B cell (primary cell): Measurements from ENCODE around the gene MREG. TPM values are rescaled to one million over a fixed set of nuclear protein-coding genes. Genes with fewer than 3 reads are reported as not detected.

ENCODE experiments used
- ATAC-seq: fragments of 200-7000 bp; cut with Tn5 transposase; one replicate; pipeline ENCODE4 v1.10.0; 2021; ENCODE audit warnings: low read depth, mild to moderate bottlenecking, moderate number of reproducible peaks, moderate library complexity
- CTCF ChIA-PET: fragments of 350-600 bp; sonication (Branson Sonifier 250); formaldehyde crosslinking; loops from one replicate; lab custom pipeline; 2021; ENCODE audit warnings: antibody characterized with exemption, inconsistent platforms; lab: Charles Lee
- POLR2A ChIA-PET: fragments of 350-600 bp; sonication (Branson Sonifier 250); formaldehyde crosslinking; loops from one replicate; lab custom pipeline; 2021; ENCODE audit warnings: antibody characterized with exemption; lab: Charles Lee
- DNase-seq: peaks from one replicate; pipeline ENCODE4 v3.0.0; 2013
- H2AFZ ChIP-seq: 2 replicates; pipeline ENCODE4 v1.6.1; 2012; ENCODE audit warnings: mild to moderate bottlenecking, low read depth, low read length; ENCODE audit not compliant: insufficient read depth, poor library complexity, severe bottlenecking
- H3K27ac ChIP-seq, 2 donors: 1 replicate in 1 of 2; 2 replicates in 1 of 2; pipeline ENCODE4 v1.5.1; 2012 to 2013; ENCODE audit warnings: low read length in 2 of 2, mild to moderate bottlenecking in 2 of 2, moderate library complexity in 1 of 2
- H3K27me3 ChIP-seq, 4 experiments: fragments of 200-600 bp in 1 of 4; sonication (generic) in 1 of 4; replicated peaks in 1 of 4; 1 replicate in 2 of 4; 2 replicates in 2 of 4; pipeline versions ENCODE4 v1.6.1 to v1.7.0; 2013 to 2016; ENCODE audit warnings: low read length in 3 of 4, mild to moderate bottlenecking in 2 of 4, mixed read lengths in 1 of 4, moderate library complexity in 1 of 4; ENCODE audit not compliant: insufficient read depth in 4 of 4, control insufficient read depth in 3 of 4; ENCODE audit errors: control extremely low read depth in 1 of 4
- H3K36me3 ChIP-seq, 2 experiments: replicated peaks in 1 of 2; 1 replicate in 1 of 2; 2 replicates in 1 of 2; pipeline versions ENCODE4 v1.6.1 to v1.7.1; 2013; ENCODE audit warnings: low read length in 1 of 2; ENCODE audit not compliant: insufficient read depth in 2 of 2, control insufficient read depth in 1 of 2; ENCODE audit errors: control extremely low read depth in 1 of 2, extremely low read depth in 1 of 2
- H3K4me1 ChIP-seq, 2 donors: fragments of 200-600 bp in 1 of 2; sonication (generic) in 1 of 2; 1 replicate in 1 of 2; 2 replicates in 1 of 2; pipeline versions ENCODE4 v1.5.1 to v1.6.1; 2013 to 2017; ENCODE audit warnings: low read length in 2 of 2; ENCODE audit not compliant: control insufficient read depth in 2 of 2, insufficient read depth in 2 of 2
- H3K4me2 ChIP-seq: replicated peaks from 2 replicates; pipeline ENCODE3; 2012; ENCODE audit warnings: mild to moderate bottlenecking, low read depth, low read length; ENCODE audit not compliant: poor library complexity, severe bottlenecking
- H3K4me3 ChIP-seq, 5 experiments: fragments of 200-600 bp in 1 of 5; sonication (generic) in 1 of 5; 1 replicate in 3 of 5; 2 replicates in 2 of 5; pipeline versions ENCODE4 v1.5.1 to v1.7.0; 2011 to 2016; ENCODE audit warnings: low read length in 4 of 5, mild to moderate bottlenecking in 4 of 5, low read depth in 2 of 5, control low read depth in 1 of 5, moderate library complexity in 1 of 5; ENCODE audit not compliant: insufficient read depth in 1 of 5; ENCODE audit errors: control extremely low read depth in 1 of 5, extremely low read depth in 1 of 5
- H3K79me2 ChIP-seq: fragments of 200-600 bp; sonication (generic); one replicate; pipeline ENCODE4 v1.6.0; 2016; ENCODE audit warnings: low read length; ENCODE audit not compliant: control insufficient read depth, insufficient read depth
- H3K9ac ChIP-seq: fragments of 200-600 bp; sonication (generic); 2 replicates; pipeline ENCODE4 v1.6.1; 2017; ENCODE audit warnings: mild to moderate bottlenecking, low read length, moderate library complexity
- H3K9me3 ChIP-seq, 3 donors: one replicate each; pipeline versions ENCODE4 v1.6.1 to v1.7.1; 2013; ENCODE audit warnings: low read length in 2 of 3; ENCODE audit not compliant: control insufficient read depth in 2 of 3, insufficient read depth in 1 of 3; ENCODE audit errors: control extremely low read depth in 1 of 3
- H4K20me1 ChIP-seq: 2 replicates; pipeline ENCODE4 v1.6.0; 2012; ENCODE audit warnings: mild to moderate bottlenecking, low read length; ENCODE audit not compliant: insufficient read depth, control insufficient read depth, poor library complexity, severe bottlenecking
- H3K27ac Mint-ChIP-seq: one replicate; pipeline ENCODE4 v1.8.0; 2021; ENCODE audit warnings: mixed read lengths
- H3K27me3 Mint-ChIP-seq: one replicate; pipeline ENCODE4 v1.8.0; 2021; ENCODE audit warnings: mixed read lengths
- H3K4me1 Mint-ChIP-seq: one replicate; pipeline ENCODE4 v1.8.0; 2021; ENCODE audit warnings: mixed read lengths
- H3K4me3 Mint-ChIP-seq: one replicate; pipeline ENCODE4 v1.8.0; 2021; ENCODE audit warnings: mixed read lengths
- H3K9me3 Mint-ChIP-seq: one replicate; pipeline ENCODE4 v1.8.0; 2022; ENCODE audit warnings: mixed read lengths; ENCODE audit not compliant: insufficient read depth
- CTCF ChIP-seq: fragments of 200-600 bp; IDR thresholded peaks from one replicate; pipeline ENCODE4 v1.8.0; 2022; ENCODE audit warnings: antibody characterized with exemption, mild to moderate bottlenecking
- EZH2 ChIP-seq: IDR thresholded peaks from 2 replicates; pipeline ENCODE4 v1.6.1; 2012; ENCODE audit warnings: borderline replicate concordance, low read depth, mild to moderate bottlenecking, moderate library complexity, low read length; ENCODE audit not compliant: insufficient read depth, poor library complexity, severe bottlenecking
- WGBS: methylation state at CpG from one replicate; pipeline ENCODE4 v1.1.5; 2013; ENCODE audit warnings: missing lambda C conversion rate; ENCODE audit not compliant: insufficient coverage; 5-methylcytosine and 5-hydroxymethylcytosine counted together
- intact Hi-C: fragments of 100-400 bp; cut with micrococcal nuclease; formaldehyde crosslinking; loops from one replicate; pipeline ENCODE4 v1.10.0; 2022
- polyA plus RNA-seq: library from polyadenylated mRNA; depleted of rRNA; stranded (reverse); fragments of >200 nt; gene quantifications from 2 replicates; pipeline ENCODE4 v1.2.3, GENCODE V29; 2012
- total RNA-seq, 2 donors: library from RNA; stranded (reverse); fragments of 120-200 nt in 1 of 2; gene quantifications; 1 replicate in 1 of 2; 2 replicates in 1 of 2; pipeline versions ENCODE4 v1.2.3 to v1.2.4, GENCODE V29; 2013 to 2022

MREG gene
- total and polyA plus RNA-seq, 2 donors (not counting 1 experiment from before 2014, with no cell fraction given), result 2.1 to 5.7 TPM

DNA sequence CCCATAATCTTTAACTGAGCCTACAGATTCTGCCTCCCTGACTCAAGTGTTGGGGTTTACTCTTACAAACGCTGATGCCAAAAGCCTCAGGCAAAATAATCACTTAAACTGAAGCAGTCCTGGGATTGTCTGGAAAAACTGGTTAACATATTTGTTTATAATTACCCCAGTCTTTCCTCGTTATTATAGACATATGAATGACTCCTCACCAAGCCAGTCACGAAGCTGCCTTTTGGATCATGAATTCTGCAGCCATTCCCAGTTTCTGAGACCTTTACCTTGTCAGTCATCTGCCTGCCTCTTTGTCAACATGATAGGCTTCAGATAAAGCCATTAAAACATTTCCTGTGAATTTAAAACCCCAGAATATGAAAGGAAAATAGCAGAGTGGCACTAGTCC lies 46.4 kb downstream of the MREG start:
- Mint-ChIP-seq H3K27me3 (no peaks in the 10 kb centered on the region), H3K4me3 (no peak overlapping the region), H3K4me1 (peaks cover 20% of the 10 kb centered on the region), H3K9me3 (no peaks in the 10 kb centered on the region), H3K27ac (no peak overlapping the region)
- 100% methylated on average over 1 of the region's 3 CpGs for WGBS
- TF ChIP-seq EZH2 (no peak), CTCF (no peak)
- H2AFZ ChIP-seq, result no peak overlapping the region
- H3K9me3 ChIP-seq, result no peaks in the 10 kb centered on the region
- CTCF ChIA-PET, result no interaction called here
- ATAC-seq, result no peak
- no peak overlapping the region for H3K4me2 ChIP-seq
- intact Hi-C loops, result no loop called here
- no peaks in the 10 kb centered on the region for H4K20me1 ChIP-seq
- H3K4me1 ChIP-seq, result peaks cover 8 to 12% of the 10 kb centered on the region in 2 donors
- POLR2A ChIA-PET, result no interaction called here
- H3K27ac ChIP-seq, result no peak overlapping the region
- DNase-seq, result no peak
- no peaks in the 10 kb centered on the region for H3K27me3 ChIP-seq
- peaks cover 3% of the 10 kb centered on the region for H3K79me2 ChIP-seq
- H3K4me3 ChIP-seq, result no peak overlapping the region
- H3K9ac ChIP-seq, result no peak overlapping the region
- no peaks in the 10 kb centered on the region for H3K36me3 ChIP-seq

DNA sequence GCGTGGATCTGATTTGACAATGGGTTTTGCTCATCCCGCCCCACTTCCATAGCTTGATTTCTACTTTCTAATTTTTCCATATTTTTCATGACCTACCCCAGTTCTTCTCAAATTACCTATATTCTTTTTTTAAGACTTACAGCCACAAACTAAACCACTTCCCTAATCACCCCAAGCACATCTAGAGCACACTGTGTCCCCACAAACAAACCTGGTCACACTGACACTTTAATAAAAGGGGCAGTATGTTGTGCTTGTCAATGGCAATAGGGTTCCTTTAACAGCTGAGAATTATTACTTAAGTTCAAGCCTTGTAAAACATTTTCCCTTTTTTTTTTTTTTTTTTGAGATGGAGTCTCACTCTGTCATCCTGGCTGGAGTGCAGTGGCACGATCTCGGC lies 47.1 kb downstream of the MREG start:
- H3K27ac Mint-ChIP-seq, result no peak overlapping the region
- ATAC-seq, result no peak
- peaks cover 20% of the 10 kb centered on the region for H3K4me1 Mint-ChIP-seq
- Histone ChIP-seq H3K9ac (no peak overlapping the region), H3K79me2 (peaks cover 3% of the 10 kb centered on the region), H3K4me3 (no peak overlapping the region), H3K27ac (no peak overlapping the region), H3K4me2 (no peak overlapping the region), H2AFZ (no peak overlapping the region), H3K36me3 (no peaks in the 10 kb centered on the region), H4K20me1 (no peaks in the 10 kb centered on the region), H3K27me3 (no peaks in the 10 kb centered on the region), H3K4me1 (peaks cover 8 to 12% of the 10 kb centered on the region in 2 donors), H3K9me3 (no peaks in the 10 kb centered on the region)
- no peaks in the 10 kb centered on the region for H3K27me3 Mint-ChIP-seq
- WGBS, result 0% methylated on average over 1 of the region's 4 CpGs
- DNase-seq, result no peak
- intact Hi-C loops, result no loop called here
- ChIA-PET POLR2A (no interaction called here), CTCF (interaction anchor here (1.0 kb wide), 1 partner anchor 57 kb away, joined by 3 read pairs; no protein-coding TSS in a partner anchor)
- no peak for TF ChIP-seq EZH2
- no peak for TF ChIP-seq CTCF
- no peak overlapping the region for H3K4me3 Mint-ChIP-seq
- no peaks in the 10 kb centered on the region for H3K9me3 Mint-ChIP-seq
